ENCODE data around the gene DCUN1D4. TPM values are rescaled to one million over a fixed set of nuclear protein-coding genes. Genes with fewer than 3 reads are reported as not detected.
"Not testable (repeated sequence)": the region's sequence is repeated elsewhere in the genome, so short reads cannot be mapped to it uniquely, and the experiment has no call there.

Gene DCUN1D4
- total RNA-seq, 1 donor from 2014 or later = 29.1 TPM

DNA sequence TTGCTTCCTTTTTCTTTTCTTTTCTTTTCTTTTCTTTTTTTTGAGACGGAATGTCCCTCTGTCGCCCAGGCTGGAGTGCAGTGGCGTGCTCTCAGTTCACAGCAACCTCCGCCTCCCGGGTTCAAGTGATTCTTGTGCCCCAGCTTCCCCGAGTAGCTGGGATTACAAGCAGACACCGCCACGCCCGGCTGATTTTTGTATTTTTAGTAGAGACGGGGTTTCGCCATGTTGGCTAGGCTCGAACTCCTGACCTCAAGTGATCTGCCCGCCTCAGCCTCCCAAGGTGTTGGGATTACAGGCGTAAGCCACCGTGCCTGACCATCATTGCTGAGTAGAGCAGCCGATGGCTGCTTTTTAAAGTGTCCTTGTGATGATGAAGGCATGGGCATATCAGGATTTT is 50.4 kb downstream of the DCUN1D4 start:
- intact Hi-C loops (cut with micrococcal nuclease) = not testable (repeated sequence)

DNA sequence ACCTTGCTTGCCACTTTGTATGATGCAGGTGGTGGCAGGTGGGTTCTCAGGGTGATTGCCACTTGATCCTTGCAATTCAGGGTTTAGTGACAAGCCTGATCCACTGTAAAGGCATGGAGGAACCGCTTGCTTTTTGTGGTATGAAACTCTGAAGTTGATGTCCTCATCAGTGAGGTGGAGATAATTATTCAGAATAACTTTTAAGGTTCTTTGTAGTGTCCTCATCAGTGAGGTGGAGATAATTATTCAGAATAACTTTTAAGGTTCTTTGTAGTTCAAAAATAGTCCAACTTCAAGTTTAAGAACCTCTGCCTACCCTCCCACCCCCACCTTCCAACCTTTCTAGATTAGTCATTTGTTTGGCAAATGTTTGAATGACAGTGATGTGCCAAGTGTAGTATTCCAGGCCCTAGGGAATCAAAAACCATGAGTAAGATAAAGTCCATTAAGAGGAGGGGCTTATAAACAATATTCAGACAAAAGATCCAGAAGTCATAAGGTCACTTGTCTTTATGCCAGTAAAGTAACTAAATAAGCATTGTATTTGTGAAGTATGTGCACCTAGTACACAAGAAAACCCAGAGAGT is 51.2 kb downstream of the DCUN1D4 start:
- intact Hi-C loops (cut with micrococcal nuclease) = no loop called here

- intact Hi-C loops (cut with micrococcal nuclease) = loop anchor here (1.0 kb wide), 3 partner anchors 10 to 131 kb away; no protein-coding TSS in a partner anchor
Measured at GRCh38 chr4:51895158-51895557, 52.2 kb downstream of the DCUN1D4 start.

DNA sequence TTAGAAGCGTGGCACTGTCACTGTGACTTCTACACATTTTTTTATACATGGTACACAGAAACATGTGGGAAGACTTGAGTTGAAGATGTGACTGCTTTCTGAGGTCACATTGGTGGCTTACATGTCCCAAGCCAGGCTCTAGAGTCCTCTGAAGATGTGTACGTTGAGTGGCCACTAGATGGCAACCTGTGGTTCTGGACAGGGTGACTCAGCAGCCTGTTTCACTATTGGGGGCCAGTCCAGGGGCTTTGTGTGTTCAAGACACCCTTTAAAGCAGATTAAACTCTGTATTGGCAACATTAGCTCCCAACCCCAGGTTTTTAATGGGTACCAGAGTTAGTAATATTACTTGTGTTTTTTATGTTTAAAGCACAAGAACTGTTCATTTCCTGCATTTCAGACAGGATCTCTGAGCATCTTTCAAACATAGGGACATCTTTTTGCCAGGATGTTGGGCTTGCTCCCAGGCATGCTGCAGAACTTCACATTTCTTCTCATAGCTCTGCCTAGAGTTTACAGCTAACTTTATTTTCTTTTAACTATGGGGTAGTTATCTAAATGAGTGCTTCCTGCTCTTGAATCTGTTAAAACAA is 53.0 kb downstream of the DCUN1D4 start:
- intact Hi-C loops (cut with micrococcal nuclease) = loop anchor here (1.0 kb wide), 4 partner anchors 11 to 130 kb away; no protein-coding TSS in a partner anchor

- intact Hi-C loops (cut with micrococcal nuclease) = no loop called here
Measured at GRCh38 chr4:51901363-51901762, 58.4 kb downstream of the DCUN1D4 start.

GRCh38 chr4:51906167-51906958 is 63.4 kb downstream of the DCUN1D4 start:
- intact Hi-C loops (cut with micrococcal nuclease) = no loop called here

DNA sequence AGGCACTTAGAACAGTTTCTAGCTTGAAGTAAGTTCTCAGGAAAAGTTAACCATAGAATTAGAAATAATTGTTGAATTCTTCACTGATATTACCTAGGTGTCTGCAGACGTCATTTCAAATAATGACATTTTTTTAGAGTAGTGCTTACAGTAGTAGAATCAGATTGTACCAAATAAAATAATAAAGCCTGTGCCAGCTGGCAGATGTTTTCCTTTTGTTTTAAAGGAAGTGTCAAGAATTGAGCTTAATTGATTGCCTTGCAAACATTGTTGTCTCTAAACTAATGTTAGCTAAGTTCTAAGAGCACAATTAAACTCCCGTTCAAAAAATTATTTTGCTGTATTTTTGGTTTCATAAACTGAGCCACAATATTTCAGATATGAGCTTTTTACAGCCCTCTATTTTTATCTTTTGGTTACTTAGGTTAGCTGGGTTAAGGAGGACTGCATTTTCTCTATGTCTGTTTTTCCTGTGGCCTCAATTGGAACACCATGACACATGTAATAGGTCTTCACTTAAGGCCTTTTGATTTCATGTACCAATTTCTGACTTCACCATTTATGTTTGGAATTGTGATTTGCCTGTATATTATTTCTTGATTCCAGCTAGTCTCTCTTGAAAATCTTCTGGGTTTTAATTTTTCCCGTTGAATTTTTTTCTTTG is 64.2 kb downstream of the DCUN1D4 start:
- intact Hi-C loops (cut with micrococcal nuclease) = no loop called here

DNA sequence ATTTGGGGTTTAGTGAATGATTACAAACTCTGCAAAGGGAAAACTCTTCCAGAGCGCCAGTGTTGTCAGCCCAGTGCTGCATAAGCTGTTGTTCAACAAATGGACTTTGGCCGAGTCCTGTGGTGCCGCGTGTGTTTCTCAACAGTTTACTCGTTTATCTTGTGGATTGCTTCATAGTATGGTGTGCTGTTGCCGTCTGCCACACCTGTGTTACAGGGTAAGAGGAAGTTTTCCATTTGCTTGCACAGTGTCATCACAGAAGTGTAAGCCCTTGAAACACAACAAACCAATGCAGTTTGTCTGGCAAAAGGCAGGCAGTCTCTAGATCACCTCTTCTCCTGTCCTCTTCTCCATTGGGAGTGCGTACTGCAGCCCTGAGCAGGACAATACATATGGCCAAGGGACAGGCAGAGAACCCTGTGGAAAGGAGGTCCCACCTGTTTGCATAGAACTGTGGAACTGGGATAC is 66.3 kb downstream of the DCUN1D4 start:
- intact Hi-C loops (cut with micrococcal nuclease) = no loop called here

GRCh38 chr4:51918251-51918650 is 75.3 kb downstream of the DCUN1D4 start:
- intact Hi-C loops (cut with micrococcal nuclease) = no loop called here

GRCh38 chr4:51923343-51923742 is 80.4 kb downstream of the DCUN1D4 start:
- intact Hi-C loops (cut with micrococcal nuclease) = no loop called here

DNA sequence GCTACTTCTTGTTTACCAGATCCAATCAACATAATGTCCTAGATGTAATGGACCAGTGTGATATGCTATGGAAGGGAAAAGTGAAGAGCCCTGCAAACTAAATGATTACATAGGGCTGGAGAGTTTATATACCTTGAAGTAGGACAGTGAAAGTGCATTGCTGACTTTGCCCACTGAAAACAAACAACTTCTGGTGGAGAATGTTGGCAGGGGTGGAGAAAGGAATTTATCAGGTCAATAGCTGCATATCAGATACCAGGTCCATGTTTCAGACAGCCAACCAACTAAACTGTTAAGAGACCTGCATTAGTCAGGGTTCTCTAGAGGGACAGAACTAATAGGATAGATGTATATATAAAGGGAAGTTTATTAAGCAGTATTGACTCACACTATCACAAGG is 82.4 kb downstream of the DCUN1D4 start:
- intact Hi-C loops (cut with micrococcal nuclease) = no loop called here

- intact Hi-C loops (cut with micrococcal nuclease) = no loop called here
Measured at GRCh38 chr4:51930557-51930956, 87.6 kb downstream of the DCUN1D4 start.

DNA sequence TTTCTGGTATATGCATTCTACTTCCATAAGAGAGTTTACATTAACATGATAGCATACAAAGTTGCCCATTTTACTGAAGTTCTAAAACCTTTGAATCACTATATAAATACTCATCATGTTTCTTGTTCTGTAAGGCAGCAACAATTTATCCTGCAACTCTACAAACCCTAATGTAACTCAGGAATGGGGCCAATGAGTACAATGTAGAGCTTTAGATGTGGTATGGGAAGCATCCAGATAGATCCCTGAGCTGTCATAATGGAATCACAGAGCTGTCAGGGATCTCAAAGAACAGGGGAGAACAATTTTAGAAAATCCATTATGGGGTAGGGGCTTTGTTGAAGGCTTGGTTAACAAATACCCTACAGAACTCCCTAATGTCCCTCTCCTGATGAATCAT is 88.5 kb downstream of the DCUN1D4 start:
- intact Hi-C loops (cut with micrococcal nuclease) = no loop called here

DNA sequence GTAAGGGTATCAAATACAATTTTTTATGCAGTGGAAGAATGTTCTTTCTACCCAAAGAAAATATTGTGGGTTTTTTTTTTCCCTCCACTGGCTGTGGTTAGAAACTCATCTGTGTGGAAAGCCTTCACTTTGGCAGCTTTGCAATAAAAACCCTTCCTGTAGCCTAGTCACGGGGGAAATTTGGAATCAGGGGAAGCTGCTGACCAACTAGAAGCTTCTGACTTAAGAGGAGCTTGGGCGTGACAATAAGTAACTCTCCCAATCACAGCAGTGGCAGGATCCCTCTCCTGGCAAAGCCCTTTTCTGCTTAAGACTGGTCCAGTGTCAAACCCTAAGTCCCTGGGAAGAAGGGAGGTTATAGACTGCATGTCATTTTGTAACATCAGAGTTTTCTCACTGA is 89.3 kb downstream of the DCUN1D4 start:
- intact Hi-C loops (cut with micrococcal nuclease) = no loop called here

GRCh38 chr4:51932684-51933083 is 89.7 kb downstream of the DCUN1D4 start:
- intact Hi-C loops (cut with micrococcal nuclease) = no loop called here

DNA sequence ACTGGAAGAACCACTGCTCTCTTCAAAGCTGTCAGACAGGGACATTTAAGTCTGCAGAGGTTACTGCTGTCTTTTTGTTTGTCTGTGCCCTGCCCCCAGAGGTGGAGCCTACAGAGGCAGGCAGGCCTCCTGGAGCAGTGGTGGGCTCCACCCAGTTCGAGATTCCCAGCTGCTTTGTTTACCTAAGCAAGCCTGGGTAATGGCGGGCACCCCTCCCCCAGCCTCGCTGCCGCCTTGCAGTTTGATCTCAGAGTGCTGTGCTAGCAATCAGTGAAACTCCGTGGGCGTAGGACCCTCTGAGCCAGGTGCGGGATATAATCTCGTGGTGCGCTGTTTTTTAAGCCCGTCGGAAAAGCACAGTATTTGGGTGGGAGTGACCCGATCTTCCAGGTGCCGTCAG is 97.5 kb downstream of the DCUN1D4 start:
- intact Hi-C loops (cut with micrococcal nuclease) = not testable (repeated sequence)

DNA sequence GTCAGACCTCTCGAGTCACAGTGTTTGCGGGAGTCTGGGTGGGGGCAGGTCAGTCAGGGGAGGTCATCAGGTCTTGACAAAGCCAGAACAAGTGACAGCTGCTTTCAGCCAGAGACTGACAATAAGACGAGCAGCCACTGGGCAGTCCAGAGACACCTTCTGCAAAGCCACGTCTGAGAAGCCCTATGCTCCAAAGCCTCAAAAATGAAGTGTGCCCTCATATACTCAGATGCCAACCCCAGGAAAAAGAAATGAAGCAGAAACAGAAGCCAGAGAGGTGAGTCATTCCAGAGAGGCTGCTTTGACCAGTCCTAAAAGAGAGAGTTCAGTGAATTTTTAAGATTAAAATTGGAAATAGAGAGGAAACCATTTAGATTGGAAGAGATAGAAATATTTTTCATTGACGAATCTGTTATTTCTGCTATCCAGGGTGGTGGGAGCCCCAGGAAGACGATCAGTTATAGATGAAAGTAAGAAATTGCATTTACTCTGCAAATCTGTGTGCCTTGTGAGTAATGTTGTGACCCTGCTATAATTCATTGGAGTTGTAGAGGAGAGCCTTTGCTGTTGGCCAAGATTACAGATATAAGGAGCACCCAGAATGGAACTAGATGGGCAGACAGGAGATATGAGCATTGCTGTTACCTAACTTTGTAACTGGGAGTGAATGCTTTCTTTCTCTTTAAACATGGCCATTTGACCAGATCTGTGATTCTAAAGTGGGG is 99.3 kb downstream of the DCUN1D4 start:
- intact Hi-C loops (cut with micrococcal nuclease) = no loop called here

DNA sequence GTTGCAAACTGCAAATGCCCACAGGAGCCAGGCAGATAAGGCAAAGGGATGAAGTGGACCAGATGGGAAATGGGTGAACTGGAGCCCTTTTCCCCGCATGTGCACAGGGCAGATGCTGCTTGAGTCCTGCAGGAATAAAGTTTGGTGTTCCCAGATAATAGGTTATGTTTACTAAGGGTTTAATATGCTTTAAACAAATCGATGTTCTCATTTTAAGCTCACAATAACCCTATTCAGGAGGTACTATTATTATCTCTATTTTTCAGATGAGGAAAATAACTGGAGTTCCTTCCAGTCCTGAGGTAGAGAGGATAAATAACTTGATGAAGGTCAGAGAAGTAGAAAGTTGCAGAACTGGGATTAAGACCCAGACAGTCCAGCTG is 99.9 kb downstream of the DCUN1D4 start:
- intact Hi-C loops (cut with micrococcal nuclease) = no loop called here

- intact Hi-C loops (cut with micrococcal nuclease) = no loop called here
Measured at GRCh38 chr4:51943221-51943620, 100.3 kb downstream of the DCUN1D4 start.

DNA sequence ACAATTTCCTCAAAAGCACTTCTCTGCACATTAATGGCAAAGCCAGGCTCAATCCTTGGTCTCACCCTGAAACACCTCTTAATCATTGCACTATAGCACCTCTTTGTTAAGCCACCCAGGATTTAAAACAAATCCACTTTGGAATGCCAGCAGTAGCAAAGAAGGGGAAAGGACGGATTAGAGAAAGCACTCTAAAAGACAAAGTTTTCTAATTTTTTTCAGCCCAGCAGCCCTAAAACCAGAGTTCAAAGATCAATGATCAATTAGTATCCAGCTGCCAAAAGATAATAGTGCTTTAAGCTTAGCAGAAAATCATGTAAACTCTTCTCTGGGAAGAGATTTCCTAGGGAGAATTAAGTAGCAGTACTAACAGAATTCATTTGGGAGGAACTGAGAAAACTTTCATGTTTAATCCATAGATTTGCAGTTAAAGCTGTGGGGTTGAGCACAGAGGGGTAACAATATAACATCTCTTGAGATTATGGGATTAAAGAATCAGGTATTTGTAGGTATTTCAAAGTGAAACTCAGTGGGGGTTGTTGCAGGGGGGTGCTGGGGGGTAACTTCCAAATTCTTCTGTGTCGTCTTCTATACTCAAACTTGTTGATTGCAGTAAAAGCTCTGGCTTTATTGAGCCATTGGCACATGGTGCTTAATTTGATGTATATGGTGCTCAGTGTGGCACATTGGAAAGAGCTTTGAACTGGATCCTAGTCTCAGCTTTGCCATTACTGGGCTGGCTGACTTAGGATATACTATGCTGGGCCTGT is 115.4 kb downstream of the DCUN1D4 start:
- intact Hi-C loops (cut with micrococcal nuclease) = no loop called here

All from T-helper 1 cell treated with Interleukin-12 subunit alpha and Interleukin-12 subunit beta and Interleukin-4 antibody, amounts not matched to agents 30 ng/mL and 1 ng/mL, for 36 hours (primary cell).